HG03060 (cell line): ENCODE data around the gene LRRFIP2.
"Not testable (repeated sequence)": the region's sequence is repeated elsewhere in the genome, so short reads cannot be mapped to it uniquely, and the experiment has no call there.

Experiments used
- ATAC-seq: cut with Tn5 transposase; IDR thresholded peaks from one replicate; pipeline ENCODE4 v1.9.1; 2021; ENCODE audit warnings: low read depth, moderate number of reproducible peaks; ENCODE audit not compliant: unreplicated experiment

Gene LRRFIP2

DNA sequence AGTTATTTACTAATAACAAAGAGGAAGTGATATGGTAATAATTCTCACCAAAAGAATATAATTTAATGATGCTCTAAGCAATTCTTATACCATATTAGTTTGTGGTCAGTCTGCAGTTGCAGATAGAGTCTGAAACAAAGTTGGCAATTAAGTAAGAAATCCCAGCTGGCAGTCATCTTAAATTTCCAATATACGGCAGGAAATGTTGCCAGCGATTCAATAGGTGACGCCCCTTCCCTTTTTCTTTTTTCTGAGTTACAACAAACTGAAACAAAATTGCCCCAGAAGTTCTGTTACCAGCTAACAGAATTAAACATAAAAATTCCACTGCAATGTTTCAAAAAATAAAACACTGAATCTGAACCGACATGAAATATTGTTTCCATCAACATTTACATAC, 26.7 kb downstream of the LRRFIP2 start:
- no peak for ATAC-seq

DNA sequence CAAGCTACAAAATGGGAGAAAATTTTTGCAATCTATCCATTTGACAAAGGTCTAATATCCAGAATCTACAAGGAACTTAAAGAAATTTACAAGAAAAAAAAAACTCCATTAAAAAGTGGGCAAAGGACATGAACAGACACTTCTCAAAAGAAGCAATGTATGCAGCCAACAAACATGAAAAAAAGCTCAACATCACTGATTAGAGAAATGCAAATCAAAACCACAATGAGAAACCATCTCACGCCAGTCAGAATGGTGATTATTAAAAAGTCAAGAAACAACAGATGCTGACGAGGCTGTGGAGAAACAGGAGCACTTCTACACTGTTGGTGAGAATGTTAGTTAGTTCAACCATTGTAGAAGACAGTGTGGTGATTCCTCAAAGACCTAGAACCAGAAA, 27.5 kb downstream of the LRRFIP2 start:
- ATAC-seq = not testable (repeated sequence)

DNA sequence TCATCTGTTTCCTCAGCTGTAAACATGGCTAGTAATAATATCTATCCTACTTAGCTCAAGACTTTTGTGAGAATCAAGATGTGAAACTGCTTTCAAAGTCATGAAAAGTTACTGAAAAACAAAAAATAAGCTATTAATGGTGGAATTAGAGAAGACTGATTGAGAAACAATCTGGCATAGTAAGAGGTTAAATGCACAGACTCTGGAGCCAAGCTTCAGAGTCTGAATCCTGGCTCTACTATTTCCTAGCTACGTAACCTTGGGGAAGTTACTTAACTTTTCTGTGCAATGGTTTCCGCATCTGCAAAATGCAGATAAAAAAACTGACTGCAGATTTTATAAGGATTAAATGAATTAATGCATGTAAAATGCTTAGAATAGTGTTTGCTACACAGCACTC, 28.8 kb downstream of the LRRFIP2 start:
- no peak for ATAC-seq

DNA sequence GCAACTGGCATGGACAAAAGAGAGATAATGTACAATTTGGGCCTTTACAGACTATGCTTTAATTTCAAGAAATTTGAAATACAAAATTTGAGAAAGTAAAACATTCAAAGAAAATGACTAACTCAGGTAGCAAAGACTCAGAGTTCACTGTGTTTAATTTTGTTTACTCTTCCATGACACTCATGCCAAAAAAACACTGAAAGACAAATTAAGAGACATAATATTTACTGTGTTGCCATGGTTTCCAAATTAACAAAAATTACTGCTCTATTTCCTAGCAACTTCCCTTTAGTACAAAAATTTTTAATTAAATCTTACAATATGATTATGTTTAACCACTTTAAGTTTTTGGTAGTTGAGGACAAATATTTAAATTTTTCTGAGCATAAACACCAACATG, 29.6 kb downstream of the LRRFIP2 start:
- no peak for ATAC-seq

DNA sequence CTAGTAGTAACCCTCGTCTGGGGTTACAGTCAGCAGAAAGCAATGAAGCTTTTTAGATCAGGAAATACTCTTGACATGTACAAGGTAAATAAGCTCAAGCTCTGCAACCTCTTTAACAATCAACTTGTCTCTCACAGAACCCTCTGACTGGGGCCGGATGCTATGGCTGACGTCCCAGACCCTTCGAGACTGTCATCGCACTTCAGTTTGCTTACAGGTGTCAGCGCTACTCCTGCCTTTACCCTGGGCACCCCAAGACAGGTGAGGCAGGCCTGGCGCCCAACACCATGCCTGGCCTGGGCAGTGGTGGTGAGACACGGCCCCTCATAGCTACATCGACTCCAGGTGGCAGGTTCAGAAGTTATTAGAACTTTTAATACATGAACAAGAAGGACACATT, 30.6 kb downstream of the LRRFIP2 start:
- ATAC-seq = no peak

DNA sequence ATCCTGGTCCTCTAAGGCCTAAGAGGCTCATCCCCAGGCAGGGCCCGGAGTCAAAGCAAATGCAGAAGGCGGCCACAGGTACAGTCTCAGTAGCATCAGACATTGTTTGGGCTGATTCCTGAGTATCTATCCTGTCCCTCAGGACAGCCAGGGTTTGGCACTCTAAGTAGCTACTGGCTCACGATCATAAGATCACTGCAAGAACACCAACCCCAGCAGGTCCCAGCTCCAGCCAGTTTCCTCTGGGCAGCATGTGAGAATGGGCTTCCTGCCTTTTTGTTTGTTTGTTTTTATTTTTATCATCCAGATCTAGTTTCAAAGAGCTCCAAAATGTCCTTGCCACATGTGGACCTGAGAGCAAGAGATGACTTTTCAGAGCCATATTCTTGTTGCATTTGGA, 32.7 kb downstream of the LRRFIP2 start:
- no peak for ATAC-seq

DNA sequence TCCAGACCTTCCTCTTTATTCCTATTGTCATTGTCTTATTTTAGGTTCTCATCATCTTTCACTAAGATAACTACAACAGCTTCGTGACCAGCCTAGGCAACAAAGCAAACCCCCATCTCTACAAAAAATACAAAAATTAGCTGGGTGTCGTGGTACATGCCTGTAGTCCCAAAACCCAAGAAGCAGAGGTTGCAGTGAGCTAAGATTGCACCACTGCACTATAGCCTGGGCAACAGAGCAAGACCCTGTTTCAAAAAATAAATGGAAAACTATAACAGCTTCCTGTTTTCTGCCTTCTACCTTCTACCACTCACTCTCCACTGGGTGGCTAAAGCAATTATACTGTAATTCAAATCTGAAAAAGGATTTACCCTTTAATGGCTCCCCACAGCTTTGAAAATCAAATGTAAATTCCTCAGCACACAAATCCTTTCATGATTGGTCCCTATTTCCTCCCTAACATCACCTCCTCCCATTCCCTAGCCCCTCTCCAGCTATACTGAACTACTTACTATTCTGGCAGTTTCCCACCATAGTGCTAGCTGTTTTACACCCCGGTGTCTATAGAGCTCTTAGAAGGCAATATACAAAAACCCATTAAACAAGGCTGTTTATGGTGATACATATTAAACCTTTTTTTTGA, 33.4 kb downstream of the LRRFIP2 start:
- ATAC-seq = no peak

DNA sequence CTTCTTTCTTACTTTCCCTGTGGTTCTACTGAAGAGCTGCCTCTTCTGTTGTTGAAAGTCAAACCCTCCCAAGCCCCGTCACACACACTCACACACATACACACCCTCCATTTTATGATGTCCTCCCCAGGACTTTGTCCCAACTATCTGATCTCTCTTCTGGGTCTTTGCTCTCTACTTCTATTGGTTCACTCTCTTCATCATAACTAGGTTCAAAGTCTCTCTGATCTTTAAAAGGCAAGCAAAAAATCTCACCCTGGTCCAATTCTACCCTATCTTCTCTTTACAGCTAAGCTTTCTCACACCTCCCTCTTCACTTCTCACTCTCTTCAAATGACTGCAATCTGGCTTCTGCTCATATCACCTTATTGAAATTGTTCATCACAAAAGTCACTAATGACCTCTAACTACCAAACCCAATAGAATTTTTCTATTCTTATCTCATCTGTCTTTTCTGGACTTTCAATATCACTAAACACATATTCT, 34.8 kb downstream of the LRRFIP2 start:
- no peak for ATAC-seq

DNA sequence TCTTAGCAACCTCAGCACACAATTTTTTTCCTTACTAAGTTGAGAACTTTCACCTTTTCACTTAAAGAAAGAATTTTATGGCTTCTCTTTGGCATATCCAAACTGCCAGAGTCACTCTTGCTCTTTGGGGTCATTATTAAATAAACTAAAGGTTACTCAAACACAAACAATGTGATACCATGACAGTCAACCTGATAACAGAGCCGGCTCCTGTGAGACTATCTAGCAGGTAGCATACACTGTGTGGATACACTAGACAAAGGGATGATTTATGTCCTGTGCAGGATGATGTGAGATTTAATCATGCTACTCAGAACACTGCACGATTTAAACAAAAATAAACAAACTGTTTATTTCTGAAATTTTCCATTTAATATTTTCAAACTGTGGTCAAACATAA, 35.6 kb downstream of the LRRFIP2 start:
- ATAC-seq = no peak

DNA sequence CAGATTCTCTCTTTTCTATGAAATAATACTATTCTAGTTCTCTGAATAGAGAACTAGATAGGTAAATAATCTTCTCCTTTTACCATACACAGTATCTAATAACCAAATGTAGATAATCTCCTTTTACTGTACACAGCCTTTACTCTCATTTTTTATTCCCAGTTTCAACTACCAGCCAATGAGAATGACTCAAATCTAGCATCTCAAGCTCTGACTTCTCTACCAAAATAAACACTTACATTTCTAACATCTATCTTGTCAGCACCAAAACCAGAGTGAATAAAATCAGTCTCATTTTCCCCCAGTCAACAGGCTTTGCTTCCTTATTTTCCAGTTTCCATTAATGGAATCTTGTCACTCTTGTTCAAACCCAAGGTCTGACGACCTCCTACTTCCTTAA, 36.9 kb downstream of the LRRFIP2 start:
- no peak for ATAC-seq

DNA sequence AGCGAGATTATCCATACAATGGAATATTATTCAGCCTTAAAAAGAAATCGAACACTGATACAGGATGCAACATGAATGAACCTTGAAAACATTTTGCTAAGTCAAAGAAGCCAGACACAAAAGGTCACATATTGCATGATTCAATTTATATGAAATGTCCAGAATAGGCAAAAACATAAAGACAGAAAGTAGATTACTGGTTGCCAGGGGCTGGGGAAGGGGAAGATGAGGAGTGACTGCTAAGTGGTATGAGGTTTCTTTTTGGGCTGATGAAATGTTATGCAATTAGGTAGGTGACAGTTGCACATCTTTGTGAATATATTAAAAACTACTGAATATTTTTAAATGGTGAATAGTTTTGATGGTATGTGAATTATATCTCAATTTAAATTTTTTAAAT, 38.3 kb downstream of the LRRFIP2 start:
- no peak for ATAC-seq

DNA sequence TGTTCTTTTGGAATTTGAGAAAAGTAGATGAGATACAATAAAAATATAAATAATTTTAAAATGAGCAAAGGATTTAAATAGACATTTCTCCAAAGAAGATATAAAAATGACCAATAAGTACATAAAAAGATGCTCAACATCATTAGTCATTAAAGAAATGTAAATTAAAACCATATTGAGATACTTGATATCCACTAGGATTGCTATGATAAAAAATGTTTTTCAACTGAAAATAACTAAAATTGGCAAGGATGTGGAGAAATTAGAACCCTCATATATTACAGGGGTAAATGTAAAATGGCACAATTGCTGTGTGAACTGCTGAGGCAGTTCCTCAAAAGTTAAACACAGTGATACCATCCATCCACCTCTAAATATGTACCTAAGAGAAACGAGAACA, 38.8 kb downstream of the LRRFIP2 start:
- ATAC-seq = no peak

DNA sequence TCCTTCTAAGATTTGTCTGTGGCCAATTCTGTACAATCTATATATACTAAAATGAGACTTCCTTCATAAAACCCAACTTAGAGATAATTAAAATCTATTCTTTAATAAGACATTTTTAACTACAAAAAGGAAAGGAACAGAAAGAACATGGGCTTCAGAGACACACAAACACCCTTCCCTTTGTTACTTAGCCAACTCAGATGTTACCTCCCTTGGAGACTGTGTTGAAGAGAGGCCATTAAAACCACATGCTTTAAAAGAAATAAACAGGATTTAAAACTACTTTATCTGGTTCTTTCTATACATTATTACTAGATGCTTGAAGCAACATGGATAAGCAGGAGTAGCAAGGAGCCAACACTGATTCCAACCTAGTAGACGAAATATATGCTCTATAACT, 42.0 kb downstream of the LRRFIP2 start:
- no peak for ATAC-seq

DNA sequence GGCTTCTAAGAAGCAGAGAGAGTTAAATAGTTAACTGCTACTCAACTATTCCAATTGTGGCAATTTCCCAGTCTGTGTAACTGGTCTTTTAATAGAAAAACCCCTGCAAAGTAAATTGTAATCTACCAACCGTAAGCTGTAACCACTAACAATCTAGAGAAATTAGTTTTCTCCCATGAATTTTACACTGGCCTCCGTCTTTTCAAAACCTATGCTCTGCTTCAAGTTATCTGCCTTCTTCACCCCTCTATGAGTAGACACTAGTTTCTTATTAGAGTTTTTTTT, 42.6 kb downstream of the LRRFIP2 start:
- no peak for ATAC-seq

DNA sequence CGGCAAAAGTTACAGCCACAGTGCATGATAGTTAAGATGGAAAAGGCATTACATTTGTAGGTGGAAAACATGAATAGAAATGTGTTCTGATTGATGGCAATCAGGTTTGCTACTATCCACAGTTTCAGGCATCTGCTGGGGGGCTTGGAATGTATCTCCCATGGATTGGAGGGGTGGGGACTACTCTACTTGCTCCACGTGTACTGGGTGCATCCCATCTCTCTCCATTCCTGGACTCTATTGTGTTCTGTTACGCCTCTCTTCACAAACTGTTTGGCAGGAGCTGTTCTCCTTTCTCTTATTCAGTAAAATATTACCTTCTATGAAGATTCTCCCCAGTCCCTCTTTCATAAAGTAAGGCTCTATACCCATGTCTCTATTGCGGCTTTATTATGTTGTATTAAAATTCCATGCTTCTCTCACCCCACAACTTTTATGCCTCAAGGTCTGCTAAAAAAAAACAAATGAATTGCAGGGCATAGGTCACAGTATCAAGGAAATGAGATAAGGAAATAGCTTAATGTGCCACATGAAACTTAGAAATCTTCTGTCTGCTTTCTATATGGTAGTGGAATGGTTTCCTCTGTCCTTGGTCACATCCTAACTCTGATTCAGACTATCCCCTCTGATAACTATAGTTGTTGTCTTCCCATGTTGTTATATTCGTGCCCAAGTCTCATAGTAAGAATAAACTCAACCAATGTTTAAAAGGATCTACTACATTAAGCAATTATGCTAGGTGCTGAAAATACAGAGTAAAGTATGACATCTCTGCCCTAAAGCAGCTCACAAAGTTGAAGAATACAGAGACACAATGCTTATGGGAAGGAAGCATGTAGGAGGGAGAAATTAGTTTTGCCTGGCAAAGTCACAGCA, 43.2 kb downstream of the LRRFIP2 start:
- no peak for ATAC-seq

DNA sequence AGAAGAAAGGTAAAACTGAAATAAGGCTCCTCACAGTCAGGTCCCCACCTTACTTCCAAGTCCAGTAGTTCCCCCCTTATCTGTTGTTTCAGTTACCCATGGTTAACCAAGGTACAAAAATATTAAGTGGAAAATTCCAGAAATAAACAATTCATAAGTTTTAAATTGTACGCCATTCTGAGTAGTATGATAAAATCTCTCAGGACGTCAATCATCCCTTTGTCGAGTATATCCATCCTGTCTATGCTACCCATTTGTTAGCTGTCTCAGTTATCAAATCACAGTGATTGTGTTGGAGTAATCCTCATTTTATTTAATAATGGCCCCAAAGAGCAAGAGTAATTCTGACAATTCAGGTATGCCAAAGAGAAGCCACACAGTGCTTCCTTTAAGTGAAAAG, 43.9 kb downstream of the LRRFIP2 start:
- no peak for ATAC-seq

DNA sequence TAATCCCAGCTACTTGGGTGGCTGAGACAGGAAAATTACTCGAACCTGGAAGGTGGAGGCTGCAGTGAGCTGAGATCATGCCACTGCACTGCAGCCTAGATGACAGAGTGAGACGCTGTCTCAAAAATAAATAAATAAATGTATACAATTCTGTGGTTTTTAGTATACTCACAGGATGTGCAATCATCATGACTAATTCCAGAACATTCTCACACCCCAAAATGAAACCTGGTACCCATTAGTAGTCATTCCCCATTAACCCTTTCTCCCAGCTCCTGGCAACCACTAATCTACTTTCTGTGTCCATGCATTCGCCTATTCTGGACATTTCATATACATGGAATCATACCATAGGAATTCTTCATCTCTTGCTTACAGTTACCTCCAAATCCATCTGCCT, 44.5 kb downstream of the LRRFIP2 start:
- no peak for ATAC-seq

DNA sequence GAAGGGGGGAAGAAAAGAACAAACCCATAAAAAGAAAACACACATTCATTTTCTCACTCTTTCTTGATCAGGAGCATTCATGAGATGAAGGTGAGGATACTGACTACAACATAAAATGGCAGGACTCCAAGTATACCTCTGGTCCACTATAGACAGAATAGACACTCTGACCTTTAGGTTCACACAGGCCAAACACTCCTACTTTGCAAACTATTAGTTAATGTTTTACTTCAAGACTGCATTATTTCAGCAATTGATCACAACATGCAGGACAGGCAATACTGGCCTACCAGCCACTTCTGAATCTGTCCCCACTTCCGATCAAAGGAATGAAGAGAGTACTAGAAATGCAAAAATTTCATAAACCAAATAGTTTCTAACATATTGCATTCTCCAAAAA, 47.0 kb downstream of the LRRFIP2 start:
- ATAC-seq = no peak

DNA sequence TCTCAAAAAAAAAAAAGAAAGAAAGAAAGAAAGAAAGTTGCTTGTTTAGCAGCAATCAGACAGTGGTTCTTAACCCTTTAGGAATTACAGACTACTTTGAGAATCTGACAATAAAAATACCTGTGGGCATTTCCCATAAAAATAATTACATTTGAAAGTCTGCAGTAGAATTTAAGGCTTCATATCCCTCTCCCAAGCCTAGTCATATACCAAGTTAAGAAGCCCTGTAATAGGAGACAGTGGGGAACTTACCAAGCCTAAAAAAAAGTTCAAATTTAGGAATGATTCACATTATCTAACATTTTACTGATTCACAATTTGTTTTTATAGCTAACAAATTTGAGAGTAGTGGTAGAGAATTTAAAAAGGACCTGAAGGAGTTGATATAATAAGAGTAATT, 47.5 kb downstream of the LRRFIP2 start:
- ATAC-seq = no peak

DNA sequence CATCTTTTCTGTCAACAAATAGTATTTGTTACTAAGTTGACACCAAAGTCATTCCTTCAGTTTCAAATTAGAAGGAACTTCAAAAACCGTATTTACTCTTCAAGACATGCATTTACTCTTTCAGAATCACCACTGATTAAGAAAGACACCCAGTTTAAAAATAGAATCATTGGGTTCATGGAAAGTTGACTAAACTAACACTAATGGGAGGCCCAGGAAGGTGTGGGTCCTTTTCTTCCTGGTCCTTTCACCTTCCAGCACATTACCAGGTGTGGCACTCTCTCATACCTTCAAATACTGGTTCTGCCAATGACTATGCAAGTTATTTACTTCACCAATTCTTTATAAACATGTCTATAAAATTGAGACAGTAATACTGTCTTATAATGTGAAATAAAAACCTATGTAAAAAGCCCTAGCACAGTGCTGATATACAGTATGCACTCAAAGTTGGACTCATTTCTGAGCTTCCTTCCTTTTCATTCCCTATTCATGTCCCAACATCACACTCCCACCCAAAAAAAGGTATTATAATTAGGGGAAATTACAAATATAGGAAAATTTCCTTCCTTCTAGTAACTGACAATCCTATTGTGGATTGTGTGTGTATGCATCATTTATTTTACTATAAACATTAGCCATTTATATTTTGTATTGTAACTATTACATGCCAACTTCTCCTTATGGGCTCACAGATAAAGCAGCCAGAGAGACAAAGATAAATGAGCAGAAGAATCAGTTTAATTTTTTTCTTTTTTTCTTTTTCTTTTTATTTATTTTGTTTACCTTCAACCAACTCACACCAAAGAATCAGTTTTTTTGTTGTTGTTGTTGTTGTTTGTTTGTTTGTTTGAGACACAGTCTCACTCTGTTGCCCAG, 48.9 kb downstream of the LRRFIP2 start:
- ATAC-seq = no peak

DNA sequence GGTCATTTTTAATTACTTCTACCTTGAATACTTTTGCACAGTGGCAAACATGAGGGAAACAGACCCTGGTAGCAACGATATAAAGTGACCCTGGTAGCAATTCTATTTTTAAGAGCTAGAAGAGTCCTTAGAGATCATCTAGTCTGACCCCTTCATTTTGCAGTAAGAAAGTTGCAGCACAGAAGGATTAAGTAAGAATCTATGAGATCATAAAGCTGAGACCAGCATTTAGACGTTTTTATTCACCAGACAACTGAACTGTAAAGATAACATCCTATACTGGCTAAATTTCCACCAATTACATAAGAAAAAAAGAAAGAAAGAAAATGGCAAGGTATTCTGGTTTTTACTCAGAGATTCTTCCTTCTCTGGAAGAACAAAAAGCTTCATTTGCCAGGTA, 49.9 kb downstream of the LRRFIP2 start:
- ATAC-seq = no peak
